ENCODE data around the gene C1orf210.

DNA sequence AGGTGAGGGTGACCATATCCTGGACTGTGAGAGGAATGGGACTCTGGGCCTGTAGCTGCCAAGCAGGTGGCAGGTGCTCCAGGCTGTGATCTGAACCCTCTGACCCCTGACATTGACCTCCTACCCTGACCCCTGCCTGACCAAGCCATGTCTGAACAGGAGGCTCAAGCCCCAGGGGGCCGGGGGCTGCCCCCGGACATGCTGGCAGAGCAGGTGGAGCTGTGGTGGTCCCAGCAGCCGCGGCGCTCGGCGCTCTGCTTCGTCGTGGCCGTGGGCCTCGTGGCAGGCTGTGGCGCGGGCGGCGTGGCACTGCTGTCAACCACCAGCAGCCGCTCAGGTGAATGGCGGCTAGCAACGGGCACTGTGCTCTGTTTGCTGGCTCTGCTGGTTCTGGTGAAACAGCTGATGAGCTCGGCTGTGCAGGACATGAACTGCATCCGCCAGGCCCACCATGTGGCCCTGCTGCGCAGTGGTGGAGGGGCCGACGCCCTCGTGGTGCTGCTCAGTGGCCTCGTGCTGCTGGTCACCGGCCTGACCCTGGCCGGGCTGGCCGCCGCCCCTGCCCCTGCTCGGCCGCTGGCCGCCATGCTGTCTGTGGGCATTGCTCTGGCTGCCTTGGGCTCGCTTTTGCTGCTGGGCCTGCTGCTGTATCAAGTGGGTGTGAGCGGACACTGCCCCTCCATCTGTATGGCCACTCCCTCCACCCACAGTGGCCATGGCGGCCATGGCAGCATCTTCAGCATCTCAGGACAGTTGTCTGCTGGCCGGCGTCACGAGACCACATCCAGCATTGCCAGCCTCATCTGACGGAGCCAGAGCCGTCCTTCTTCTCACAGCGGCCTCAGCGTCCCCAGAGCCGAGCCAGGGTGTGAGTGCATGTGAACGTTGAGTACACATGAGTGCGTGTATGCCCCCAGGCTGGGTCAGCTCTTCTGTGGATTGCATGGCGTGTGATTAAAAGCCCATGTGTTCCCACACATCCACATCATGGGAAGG lies 12.5 kb downstream of the C1orf210 start:
- TF ChIP-seq CTCF (IDR thresholded peaks at IDR 0.05 in 2 of 3, conservative IDR thresholded peaks at IDR 0.05 in 1 of 3; ENCODE audit: borderline replicate concordance in 1 of 3, insufficient read depth in 1 of 3, low read depth in 2 of 3, low read length in 2 of 3) (no peak), EZH2 (IDR thresholded peaks at IDR 0.05) (no peak), ZNF274 (IDR thresholded peaks at IDR 0.05; ENCODE audit: low read depth, low read length) (no peak), CEBPB (IDR thresholded peaks at IDR 0.05; ENCODE audit: low read depth) (no peak), POLR2AphosphoS5 (IDR thresholded peaks at IDR 0.05; ENCODE audit: low read depth, low read length) (no peak; the same call in 1 of the 2 replicates), POLR2A (IDR thresholded peaks at IDR 0.05; ENCODE audit: borderline replicate concordance, extremely low read depth, insufficient read depth, insufficient read length) (no peak), SIN3A (IDR thresholded peaks at IDR 0.05; ENCODE audit: low read depth) (no peak), EZH2phosphoT487 (IDR thresholded peaks at IDR 0.05; ENCODE audit: borderline replicate concordance) (no peak), ATF3 (IDR thresholded peaks at IDR 0.05) (no peak), EGR1 (IDR thresholded peaks at IDR 0.05; ENCODE audit: low read depth) (no peak), REST (IDR thresholded peaks at IDR 0.05; ENCODE audit: low read depth) (no peak), YY1 (IDR thresholded peaks at IDR 0.05; ENCODE audit: extremely low read depth, insufficient replicate concordance, low read depth, low read length) (no peak)
- TF ChIP-seq, protein P1, sequence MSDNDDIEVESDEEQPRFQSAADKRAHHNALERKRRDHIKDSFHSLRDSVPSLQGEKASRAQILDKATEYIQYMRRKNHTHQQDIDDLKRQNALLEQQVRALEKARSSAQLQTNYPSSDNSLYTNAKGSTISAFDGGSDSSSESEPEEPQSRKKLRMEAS (IDR thresholded peaks at IDR 0.05): no peak
